Breast epithelium (tissue), 4 donors: ENCODE data around the gene CCDC102B. TPM values are rescaled to one million over a fixed set of nuclear protein-coding genes. Genes with fewer than 3 reads are reported as not detected.

Experiments used
- DNase-seq, 2 donors: peaks; one replicate each; pipeline ENCODE4 v3.0.0-alpha.2; 2019; ENCODE audit warnings: low spot score in 2 of 2
- H3K27ac ChIP-seq, 2 donors: fragments of 200-600 bp; sonication (generic) in 1 of 2; one replicate each; pipeline ENCODE4 v1.5.1; 2016 to 2019; ENCODE audit warnings: mild to moderate bottlenecking in 1 of 2
- H3K27me3 ChIP-seq, 2 donors: fragments of 200-600 bp; sonication (generic) in 1 of 2; one replicate each; pipeline versions ENCODE4 v1.5.1 to v1.6.0; 2017 to 2019; ENCODE audit warnings: control low read depth in 1 of 2, mild to moderate bottlenecking in 1 of 2
- H3K36me3 ChIP-seq: fragments of 200-600 bp; one replicate; pipeline ENCODE4 v1.5.1; 2019
- H3K4me1 ChIP-seq, 2 donors: fragments of 200-600 bp; sonication (generic); one replicate each; pipeline ENCODE4 v1.5.1; 2016 to 2019; ENCODE audit warnings: control low read depth in 1 of 2
- H3K4me3 ChIP-seq, 3 donors: fragments of 200-600 bp; sonication (generic); 1 replicate in 2 of 3; 2 replicates in 1 of 3; pipeline ENCODE4 v1.5.1; 2016 to 2019; ENCODE audit warnings: mild to moderate bottlenecking in 3 of 3, moderate library complexity in 2 of 3
- H3K9me3 ChIP-seq, 2 donors: fragments of 200-600 bp; sonication (generic) in 1 of 2; one replicate each; pipeline ENCODE4 v1.5.1; 2016 to 2019; ENCODE audit warnings: control low read depth in 1 of 2
- POLR2A ChIP-seq: fragments of 450-650 bp; IDR thresholded peaks from one replicate; pipeline ENCODE4 v1.6.1; 2016; ENCODE audit warnings: antibody characterized with exemption, mild to moderate bottlenecking, moderate library complexity
- POLR2AphosphoS5 ChIP-seq, 3 donors: sonication (generic); formaldehyde crosslinking; IDR thresholded peaks; one replicate each; pipeline ENCODE4 v1.6.1; 2017; ENCODE audit warnings: antibody characterized with exemption in 3 of 3
- intact Hi-C: fragments of 100-400 bp; cut with DNase I; formaldehyde crosslinking; loops from one replicate; pipeline ENCODE4 v1.15.1; 2023; ENCODE audit warnings: low total_unique reads
- total RNA-seq, 3 donors: library from RNA; depleted of rRNA; stranded (reverse); fragments of >200 nt; gene quantifications; one replicate each; pipeline ENCODE4 v1.1.0, GENCODE V29; 2016
- TF ChIP-seq, protein P1 (sequence below), 3 donors: fragments of 450-650 bp; IDR thresholded peaks; one replicate each; pipeline ENCODE4 v1.5.1; 2016 to 2017; ENCODE audit warnings: antibody characterized with exemption in 3 of 3, mild to moderate bottlenecking in 3 of 3, moderate library complexity in 3 of 3

Gene CCDC102B
- total RNA-seq: 1 to 10 TPM; 5.3 to 9.1 (median 7.2) TPM

DNA sequence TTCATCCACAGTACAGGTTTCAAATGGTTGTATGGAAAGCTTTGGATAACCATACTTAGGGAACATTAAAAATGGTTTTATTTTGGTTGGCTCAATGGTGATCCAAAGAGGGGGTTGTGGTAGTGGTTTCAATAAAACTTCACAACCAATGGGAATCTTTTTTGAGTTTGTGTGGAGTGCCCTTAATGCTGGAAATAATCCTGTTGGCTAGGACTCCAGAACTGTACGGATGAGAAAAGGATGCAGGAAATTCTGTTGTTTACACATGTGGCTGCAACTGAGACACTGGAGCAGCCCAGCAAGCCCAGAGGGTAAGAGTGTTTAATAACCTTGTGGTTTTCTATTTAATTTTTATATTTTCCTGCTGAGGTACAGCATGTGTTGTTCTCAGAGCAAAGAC, at the start of gene CCDC102B:
CCDC102B (plus strand) TSS at position 210 of the 400 bp plus-strand sequence. CDS start 38,684 bp downstream, outside the sequence.
- intact Hi-C loops: no loop called here
- TF ChIP-seq, protein P1, sequence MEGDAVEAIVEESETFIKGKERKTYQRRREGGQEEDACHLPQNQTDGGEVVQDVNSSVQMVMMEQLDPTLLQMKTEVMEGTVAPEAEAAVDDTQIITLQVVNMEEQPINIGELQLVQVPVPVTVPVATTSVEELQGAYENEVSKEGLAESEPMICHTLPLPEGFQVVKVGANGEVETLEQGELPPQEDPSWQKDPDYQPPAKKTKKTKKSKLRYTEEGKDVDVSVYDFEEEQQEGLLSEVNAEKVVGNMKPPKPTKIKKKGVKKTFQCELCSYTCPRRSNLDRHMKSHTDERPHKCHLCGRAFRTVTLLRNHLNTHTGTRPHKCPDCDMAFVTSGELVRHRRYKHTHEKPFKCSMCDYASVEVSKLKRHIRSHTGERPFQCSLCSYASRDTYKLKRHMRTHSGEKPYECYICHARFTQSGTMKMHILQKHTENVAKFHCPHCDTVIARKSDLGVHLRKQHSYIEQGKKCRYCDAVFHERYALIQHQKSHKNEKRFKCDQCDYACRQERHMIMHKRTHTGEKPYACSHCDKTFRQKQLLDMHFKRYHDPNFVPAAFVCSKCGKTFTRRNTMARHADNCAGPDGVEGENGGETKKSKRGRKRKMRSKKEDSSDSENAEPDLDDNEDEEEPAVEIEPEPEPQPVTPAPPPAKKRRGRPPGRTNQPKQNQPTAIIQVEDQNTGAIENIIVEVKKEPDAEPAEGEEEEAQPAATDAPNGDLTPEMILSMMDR (IDR thresholded peaks at IDR 0.05): no peak
- TF ChIP-seq POLR2A: no peak
- no peak for TF ChIP-seq POLR2AphosphoS5 (IDR thresholded peaks at IDR 0.05)
- no peaks in the 10 kb centered on the region for H3K27me3 ChIP-seq
- H3K36me3 ChIP-seq: no peaks in the 10 kb centered on the region
- no peak for DNase-seq
- no peaks in the 10 kb centered on the region for H3K4me1 ChIP-seq
- peak within 1 kb of the TSS; percentile 15 to 43 for H3K27ac ChIP-seq
- peak within 1 kb of the TSS in 2 of 3 donors; percentile 1 to 18 for H3K4me3 ChIP-seq
- no peaks in the 10 kb centered on the region for H3K9me3 ChIP-seq

DNA sequence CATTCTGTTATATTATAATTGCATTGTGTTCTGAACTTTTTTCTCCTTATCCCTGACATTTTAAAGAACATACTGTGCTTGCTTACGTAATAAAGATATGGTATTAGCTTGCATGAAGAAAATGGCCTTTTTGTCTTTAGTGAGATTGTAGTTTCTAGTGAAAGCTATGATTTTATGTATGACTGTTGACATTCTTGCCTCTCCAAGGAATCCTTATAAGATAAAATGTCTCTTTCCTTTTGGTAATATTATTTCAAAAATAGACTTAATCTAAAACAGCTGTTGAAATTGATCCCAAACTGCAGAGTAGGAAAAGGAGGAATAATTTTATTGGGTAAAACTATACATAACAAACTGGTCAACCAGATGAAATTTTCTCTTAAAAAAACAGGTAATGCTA, 40.8 kb upstream of the CCDC102B start:
- intact Hi-C loops: no loop called here

DNA sequence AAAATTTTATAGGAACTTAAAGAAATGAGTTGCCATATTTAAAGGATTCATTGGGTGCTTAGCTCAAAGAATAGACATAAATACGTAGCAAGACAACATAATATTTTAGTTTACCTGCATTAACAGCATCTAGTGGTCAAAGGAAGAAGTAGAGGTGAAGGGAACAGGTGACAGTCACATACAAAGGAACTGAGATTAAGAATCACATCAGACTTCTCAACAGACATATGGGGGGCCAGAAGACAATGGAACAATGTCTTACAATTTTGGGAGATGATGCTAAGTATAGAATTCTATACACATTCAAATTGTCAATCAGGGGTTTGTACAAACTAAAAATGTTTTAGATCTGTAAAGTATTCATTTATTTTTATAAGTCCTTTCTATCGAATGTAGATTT, 38.6 kb upstream of the CCDC102B start:
- Histone ChIP-seq H3K27ac (no peak overlapping the region), H3K36me3 (no peaks in the 10 kb centered on the region), H3K4me1 (no peaks in the 10 kb centered on the region), H3K9me3 (peaks cover 6 to 8% of the 10 kb centered on the region in 2 donors), H3K27me3 (no peaks in the 10 kb centered on the region), H3K4me3 (no peak overlapping the region)
- TF ChIP-seq POLR2A (no peak), POLR2AphosphoS5 (IDR thresholded peaks at IDR 0.05) (no peak)
- TF ChIP-seq, protein P1 (IDR thresholded peaks at IDR 0.05): no peak
- DNase-seq: no peak
- intact Hi-C loops: no loop called here

More for the DNA sequence above, 40.8 kb upstream of the CCDC102B start:
- no peaks in the 10 kb centered on the region for H3K27me3 ChIP-seq
- H3K36me3 ChIP-seq: no peaks in the 10 kb centered on the region
- H3K4me1 ChIP-seq: no peaks in the 10 kb centered on the region
- H3K4me3 ChIP-seq: no peak overlapping the region
- peaks cover 8 to 9% of the 10 kb centered on the region in 2 donors for H3K9me3 ChIP-seq
- DNase-seq: no peak
- no peak overlapping the region for H3K27ac ChIP-seq
- TF ChIP-seq, protein P1 (IDR thresholded peaks at IDR 0.05): no peak
- TF ChIP-seq POLR2AphosphoS5 (IDR thresholded peaks at IDR 0.05) (no peak), POLR2A (no peak)

DNA sequence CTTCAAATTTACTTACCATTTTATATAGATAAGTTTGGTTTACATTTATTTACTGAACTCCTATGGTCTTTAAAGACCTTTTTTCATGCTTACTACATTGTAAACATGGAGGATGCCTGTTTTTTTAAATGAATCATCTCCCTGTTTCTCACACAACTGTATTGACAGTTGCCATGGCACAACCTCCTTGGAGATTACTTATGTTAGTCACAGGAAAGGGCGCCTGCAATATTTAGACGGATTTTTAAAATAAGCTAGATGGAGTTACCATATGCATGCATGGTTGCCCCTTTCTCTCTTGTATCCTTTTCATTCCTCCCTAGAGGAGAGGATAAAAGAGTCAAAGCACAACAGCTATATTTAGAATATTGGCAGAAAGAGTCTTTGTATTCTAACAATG, 34.8 kb upstream of the CCDC102B start:
- Histone ChIP-seq H3K36me3 (no peaks in the 10 kb centered on the region), H3K4me3 (no peak overlapping the region), H3K9me3 (peaks cover 6 to 8% of the 10 kb centered on the region in 2 donors), H3K4me1 (no peaks in the 10 kb centered on the region), H3K27me3 (no peaks in the 10 kb centered on the region), H3K27ac (no peak overlapping the region)
- DNase-seq: no peak
- TF ChIP-seq POLR2A (no peak), POLR2AphosphoS5 (IDR thresholded peaks at IDR 0.05) (no peak)
- TF ChIP-seq, protein P1 (IDR thresholded peaks at IDR 0.05): no peak
- intact Hi-C loops: no loop called here

DNA sequence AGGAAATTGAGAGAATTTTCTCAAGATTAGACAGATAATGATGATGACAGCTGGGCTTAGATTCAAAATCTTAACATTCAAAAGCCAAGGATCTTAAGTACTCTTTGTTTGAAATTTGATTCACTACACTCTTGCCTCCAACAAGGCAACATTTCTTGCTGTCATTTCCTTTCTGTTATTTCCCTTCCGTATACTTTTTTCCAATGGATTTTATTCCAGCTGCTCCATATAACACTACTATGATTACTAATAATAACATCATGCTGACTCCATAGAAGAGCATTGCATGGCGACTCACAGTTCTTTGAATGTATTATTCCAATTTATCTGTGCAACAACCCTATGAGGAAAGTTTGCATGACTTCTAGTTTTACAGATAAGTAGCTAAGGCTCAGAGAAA, 33.9 kb upstream of the CCDC102B start:
- TF ChIP-seq POLR2A: no peak
- TF ChIP-seq, protein P1 (IDR thresholded peaks at IDR 0.05): no peak
- TF ChIP-seq POLR2AphosphoS5 (IDR thresholded peaks at IDR 0.05): no peak
- Histone ChIP-seq H3K9me3 (peaks cover 4% of the 10 kb centered on the region in 2 donors), H3K27me3 (no peaks in the 10 kb centered on the region), H3K4me1 (no peaks in the 10 kb centered on the region), H3K36me3 (no peaks in the 10 kb centered on the region), H3K27ac (no peak overlapping the region), H3K4me3 (no peak overlapping the region)
- DNase-seq: no peak
- intact Hi-C loops: no loop called here
